AG08396 (cell line): ENCODE measurements around the gene ZNF800.

Experiments used
- DNase-seq: peaks from one replicate; pipeline ENCODE4 v3.0.0; 2012; ENCODE audit warnings: low spot score, mixed read lengths

The ZNF800 gene

DNA sequence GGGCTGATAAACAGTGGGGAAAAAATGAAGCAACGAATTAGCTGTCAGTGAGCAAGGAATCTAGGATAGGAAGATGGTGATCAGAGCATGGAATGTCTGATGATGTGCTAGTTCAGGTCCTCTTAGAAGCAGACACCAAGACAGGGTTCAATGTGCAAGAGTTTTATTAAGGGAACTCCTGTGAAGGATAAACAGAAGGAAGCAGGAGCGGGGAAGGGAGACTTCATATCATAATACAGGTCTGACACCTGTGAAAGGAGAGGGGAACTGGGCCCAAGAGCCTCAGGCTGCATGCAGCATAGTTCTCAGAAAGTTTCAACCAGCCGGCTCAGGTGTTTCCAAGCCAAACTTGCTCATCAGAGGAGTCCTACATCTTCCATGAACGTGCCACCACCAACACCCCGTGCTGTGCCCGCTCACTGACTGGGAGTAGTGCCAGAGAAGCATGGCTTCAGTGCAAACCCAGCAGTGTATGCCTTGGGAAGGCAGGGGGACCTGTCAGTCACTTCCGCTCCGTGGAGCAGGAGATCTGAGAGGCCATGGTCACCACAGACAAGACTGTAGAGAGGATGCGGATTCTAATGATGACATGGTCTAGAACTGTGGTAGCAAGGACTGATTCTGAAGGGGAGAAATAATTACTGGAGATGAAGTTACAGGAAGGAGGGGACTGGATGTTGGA lies 45.8 kb downstream of the ZNF800 start:
- no peak for DNase-seq

DNA sequence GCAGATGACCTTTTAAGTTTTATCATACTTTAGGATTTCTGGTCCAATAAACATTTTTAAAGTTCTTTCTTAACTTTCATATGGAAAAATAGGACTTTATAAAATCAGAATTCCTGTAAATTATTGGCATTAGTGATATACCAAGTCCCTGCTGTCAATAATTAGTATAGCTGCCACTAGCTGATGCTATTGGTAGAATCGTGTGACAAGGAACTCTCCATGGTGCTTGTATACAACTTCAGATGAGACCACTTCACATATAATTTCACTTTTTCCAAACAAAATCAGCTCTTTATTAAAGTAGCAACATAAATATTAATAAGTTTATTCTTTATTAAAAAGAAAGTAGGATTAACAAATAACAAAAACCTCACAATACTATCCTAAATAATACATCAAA lies 49.9 kb downstream of the ZNF800 start:
- no peak for DNase-seq

DNA sequence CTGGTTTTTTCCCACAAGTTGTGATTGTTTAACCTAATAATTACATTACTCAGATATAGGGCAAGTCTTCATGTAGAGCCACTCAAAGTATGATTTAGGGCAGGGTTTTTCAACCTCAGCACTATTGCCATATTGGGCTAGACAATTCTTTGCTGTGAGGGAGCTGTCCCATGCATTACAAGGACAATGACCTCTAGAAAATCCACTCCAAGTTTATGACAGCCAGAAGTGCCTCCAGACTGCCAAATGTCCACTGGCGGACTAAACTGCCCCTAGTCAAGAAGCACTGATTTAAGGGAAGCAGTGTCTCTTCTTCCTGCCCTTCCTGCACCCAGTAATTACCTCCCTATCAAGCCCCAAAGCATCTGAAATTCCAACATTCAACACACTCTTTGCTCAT lies 54.4 kb downstream of the ZNF800 start:
- DNase-seq, result no peak

DNA sequence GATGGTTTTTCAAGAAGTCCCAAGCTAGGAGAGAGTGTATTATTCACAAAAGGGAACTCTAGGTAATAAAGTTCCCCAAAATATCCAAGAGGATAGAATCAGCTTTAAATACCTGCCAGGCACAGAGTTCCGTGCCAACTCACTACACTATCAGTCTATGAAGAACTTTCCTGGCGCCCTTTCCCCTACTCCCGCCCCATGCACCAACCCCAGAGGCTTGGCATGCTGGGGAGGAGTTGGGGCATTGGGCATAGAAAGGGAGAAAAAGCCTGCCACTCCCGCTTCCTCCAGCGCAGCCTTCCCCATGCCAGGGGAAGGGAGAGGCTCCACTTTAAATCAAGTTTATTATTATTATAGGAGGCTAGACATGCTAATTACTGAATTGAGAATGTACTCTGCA lies 54.9 kb downstream of the ZNF800 start:
- no peak for DNase-seq

DNA sequence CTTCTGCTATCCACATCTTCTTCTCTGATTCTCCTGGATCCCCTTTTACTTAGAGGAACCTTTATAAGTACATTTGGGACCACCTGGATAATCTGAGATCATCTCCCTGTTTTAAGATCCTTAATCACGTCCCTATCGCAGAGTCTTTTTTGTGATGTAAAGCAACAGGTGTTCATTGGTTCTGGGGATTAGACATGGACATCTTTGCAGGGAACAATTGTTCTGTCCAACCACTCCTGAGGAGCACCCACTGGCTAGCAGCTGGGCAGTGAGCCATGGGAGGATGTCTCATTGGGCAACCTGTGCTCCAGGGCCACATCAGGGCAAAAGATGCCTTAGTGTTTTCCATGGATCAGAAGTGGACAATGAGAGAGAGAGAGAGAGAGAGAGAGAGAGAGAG lies 56.0 kb downstream of the ZNF800 start:
- no peak for DNase-seq

DNA sequence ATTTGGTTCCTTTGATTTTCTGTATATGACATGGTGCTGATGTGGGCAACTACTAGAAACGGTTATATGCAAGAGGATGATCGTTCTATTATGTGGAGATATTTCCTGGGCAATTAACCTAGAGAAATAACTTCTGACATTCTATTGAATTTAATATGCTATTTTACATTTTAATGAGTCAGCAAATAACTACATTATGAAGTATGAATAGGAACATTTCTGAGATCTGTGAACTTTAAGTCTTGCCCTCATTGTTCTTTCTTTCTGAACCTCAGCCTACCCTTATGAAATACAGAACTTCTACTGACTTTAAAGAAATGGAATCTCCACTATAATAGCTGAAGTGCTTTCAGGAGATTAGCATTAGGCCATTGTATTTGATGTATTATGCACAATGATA lies 59.6 kb downstream of the ZNF800 start:
- no peak for DNase-seq

DNA sequence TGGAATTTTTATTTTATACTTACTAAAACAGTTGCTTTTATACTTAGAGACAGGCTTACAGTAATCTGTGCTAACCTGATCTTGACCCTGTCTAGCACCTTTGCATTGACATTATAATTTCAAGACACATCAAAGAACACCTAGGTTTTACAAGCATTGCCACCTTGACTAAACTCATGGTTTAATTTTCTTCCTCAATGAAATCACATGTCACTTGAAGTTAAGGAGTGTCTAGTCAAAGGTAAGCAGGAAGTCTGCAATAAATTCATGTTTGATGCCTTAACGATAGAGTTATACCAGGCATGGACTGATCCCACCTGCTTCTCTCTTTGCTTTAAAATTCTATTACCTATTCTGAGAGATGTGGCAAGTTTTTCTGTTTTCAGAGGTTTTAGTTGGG lies 62.4 kb downstream of the ZNF800 start:
- DNase-seq, result no peak

DNA sequence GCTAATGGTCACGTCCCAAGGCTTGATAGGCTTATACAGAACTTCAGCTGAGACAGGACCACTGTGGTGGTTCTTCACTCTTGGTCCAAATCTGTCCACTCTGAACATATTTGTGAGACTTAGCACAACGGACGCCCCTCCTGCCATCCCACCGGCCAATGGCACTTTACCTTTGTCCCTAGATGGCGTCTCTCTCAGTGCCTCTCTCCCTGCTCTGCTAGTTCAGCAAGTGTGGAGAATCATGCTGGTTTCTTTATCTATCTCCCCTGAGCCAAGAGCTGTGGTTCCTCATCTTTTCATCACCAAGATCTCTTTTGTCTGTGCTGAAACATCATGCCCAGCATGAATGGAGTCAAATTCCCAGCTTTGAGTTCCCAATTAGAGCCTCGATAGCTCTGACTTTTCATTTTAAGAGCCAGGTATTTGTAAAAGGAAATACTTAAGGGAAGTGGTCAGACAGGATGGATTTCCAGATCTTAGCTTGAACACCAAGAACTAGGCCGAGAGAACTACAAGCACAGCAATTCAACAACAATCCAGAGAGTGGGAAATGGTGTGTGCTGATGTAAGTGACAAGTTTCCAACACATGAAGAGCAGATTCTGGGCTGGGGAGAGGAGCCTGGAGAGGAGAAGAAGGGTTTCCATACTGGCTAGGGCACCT lies 69.5 kb downstream of the ZNF800 start:
- DNase-seq, result no peak

DNA sequence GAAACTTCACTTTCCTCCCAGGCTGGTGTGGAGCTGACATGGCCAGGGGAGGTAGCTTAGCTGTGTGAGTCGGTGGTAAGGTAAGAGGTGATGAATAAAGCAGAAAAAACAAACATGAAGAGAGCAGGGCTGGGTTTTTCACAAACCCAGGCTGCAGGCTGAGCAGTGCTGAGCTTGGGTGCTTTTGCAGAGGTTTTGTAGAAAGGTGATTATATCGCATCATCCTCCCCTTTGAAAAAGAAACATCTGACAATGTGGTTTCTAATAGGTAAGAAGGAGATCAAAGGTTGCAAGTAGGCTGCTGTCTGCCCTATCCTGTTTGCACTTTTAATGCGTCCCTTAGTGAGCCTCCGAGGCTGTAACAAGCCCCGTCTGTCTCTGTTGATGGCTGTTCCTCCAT lies 70.2 kb downstream of the ZNF800 start:
- DNase-seq, result no peak

DNA sequence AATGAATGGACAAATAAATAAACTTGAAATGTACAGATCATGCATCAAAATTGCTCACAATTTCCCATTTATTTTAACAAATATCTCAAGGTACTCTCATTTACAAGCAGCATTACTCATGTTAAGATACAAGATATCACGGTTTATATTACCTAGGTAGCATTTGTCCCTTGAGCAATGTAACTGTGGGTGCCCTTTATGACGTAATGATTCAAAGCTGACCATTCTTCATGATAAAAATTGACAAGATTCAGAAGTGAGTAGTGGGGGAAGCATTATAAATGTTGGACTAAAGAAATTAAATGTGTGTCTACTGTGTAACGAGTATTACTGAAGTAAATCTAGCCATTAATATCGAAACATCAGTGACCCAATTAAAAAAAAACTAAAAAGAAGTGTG lies 71.5 kb downstream of the ZNF800 start:
- DNase-seq, result no peak
